NCI-H146 (cell line): ENCODE results near the gene APBA3.

ENCODE experiments used
- DNase-seq: peaks from one replicate; lab custom pipeline; 2025; lab: John Stamatoyannopoulos, UW

The APBA3 gene

GRCh38 chr19:3785938-3786824 lies 24.7 kb upstream of the APBA3 start, which contains the start of gene MATK:
MATK (minus strand) TSS chr19:3786381; CDS start chr19:3785135, 1,246 bp downstream.
- no peak for DNase-seq

GRCh38 chr19:3785451-3785937 lies 24.0 kb upstream of the APBA3 start:
- DNase-seq = peak; percentile 45

DNA sequence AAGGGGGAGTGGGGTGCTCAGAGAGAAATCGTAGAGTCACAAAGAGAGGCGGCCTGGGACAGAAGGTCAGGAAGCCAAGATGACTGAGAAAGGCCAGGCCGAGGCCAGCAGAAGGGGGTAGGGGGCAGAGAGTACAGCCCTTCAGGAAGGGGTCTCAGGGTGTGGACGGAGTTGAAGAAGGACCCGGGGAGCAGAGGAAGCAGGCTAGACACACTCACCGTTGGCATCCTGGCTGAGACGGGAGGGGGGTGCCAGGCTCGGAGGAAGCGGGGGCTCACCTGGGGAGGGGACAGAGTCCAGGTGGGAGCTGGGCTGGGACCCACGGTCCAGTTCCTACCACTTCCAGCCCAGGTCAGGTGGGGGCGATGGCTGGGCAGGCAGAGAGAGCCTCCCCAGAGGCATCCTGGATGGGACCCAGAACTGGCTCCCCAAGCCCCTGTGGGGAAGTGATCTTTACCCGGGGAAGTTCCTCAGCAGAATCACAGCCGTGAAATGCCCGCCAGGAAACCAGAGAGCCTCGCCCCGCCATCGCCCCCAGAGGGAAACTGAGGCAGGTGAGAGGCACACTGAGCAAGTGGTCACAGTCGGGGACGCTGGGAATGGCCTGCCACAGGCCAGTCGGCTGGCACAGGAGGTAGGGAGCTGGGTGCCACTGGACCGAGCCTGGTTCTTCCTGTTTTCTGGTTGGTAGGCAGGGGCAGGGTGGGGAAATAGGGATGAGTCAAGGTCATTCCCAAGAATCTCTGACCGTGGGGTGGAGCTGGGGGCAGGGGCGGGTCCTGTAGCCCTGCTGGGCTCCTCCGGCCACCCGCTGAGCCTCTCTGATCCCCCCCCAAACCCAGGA lies 23.3 kb upstream of the APBA3 start:
- DNase-seq = no peak

DNA sequence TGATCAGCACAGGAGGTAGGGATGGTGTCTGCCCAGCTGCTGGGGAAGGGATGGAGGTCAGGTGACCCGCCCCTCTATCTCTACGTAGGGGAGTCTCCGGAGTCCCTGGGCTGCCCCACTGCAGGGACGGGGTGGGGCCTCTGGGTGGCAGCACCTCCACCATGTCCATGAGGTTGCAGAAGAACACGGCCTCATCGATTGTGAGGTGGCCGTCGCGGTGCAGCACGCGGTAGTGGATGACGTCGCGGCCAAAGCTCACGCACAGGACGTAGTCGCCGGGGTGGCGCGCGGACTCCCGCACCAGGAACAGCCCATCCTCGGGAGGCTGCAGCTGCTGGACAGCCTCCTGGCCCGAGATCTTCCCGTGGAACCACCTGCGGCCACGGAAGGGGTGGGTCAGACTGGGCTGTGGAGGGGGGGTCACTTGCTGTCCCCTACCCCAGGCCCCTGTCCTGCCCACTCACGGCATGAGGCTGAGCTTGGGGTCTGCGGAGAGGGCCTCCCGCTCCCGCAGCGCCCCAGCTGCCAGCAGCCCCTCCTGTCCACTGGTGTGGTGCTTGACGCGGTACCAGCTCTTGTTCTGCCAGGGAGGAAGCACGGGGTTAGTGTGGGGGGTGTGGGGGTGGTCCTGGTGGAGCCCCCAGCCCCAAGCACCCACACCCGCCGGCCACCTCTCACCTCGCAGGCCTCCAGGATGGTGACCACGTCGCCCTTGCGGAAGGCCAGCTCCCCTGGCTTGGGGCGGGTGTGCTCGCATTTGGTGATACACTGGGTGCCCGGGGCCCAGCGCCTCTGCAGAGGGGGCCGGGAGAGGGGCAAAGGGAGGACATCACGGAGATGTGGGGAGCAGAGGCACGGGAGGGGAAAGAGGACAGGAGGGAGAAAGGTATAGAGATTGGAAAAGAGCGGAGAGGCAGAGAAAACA lies 22.4 kb upstream of the APBA3 start:
- no peak for DNase-seq

- DNase-seq = no peak
Measured at GRCh38 chr19:3782903-3783302, 21.4 kb upstream of the APBA3 start.

GRCh38 chr19:3782330-3782729 lies 20.8 kb upstream of the APBA3 start:
- no peak for DNase-seq

- DNase-seq = no peak
Measured at GRCh38 chr19:3781603-3782002, 20.1 kb upstream of the APBA3 start.

DNA sequence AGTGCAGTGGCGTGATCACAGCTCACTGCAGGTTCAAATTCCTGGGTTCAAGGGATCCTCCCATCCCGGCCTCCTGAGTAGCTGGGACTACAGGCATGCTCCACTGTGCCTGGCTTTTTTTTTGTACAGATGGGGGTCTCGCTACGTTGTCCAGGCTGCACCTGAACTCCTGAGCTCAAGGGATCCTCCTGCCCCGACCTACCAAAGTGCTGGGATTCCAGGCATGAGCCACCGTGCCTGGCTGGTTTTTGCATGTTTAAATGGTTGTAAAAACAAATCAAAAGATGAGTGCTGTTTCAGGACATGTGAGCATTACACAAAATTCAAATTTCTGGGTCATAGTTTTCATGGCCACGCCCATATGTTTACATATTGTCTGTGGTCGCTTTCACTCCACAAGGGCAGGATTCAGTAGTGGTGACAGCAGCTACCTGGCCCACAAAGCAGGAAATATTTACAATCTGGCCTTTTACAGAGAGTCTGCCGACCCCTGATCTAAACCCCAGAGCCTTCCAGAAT lies 19.4 kb upstream of the APBA3 start:
- DNase-seq = no peak

DNA sequence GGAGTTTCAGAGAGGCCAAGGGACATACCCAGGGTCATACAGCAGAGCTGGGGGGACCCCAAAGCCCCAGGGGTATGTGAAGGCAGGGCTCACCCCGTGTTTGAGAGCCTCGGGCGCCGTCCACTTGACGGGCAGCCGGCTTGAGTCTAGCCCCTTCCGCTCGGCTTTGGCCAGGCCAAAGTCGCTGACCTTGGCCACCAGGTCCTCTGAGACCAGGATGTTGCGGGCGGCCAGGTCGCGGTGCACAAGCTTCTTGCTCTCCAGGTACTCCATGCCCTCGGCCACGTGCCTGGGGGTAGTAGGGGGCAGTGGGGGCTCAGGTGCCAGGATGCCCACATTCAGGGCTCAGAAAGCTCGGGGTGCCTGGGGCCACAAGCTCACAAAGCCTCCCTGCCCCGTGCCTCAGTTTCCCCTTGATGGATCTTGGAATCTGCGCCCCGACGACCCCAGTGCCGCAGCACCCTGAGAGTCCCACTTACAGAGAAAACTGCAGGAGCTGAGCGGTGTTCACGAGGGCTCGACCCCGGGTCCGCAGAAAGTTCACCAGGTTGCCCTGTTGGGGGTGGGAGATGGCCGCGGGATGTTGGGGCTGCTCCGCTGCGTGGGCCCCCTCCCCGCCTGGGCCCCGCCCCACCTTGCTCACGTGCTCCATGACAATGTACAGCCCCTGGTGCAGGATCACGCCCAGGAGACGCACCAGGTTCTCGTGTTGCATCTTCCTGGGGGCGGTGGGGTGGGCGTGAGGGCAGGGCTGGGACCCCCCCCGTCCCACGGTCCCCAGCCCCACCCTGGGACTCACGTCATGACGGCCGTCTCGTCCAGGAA lies 17.6 kb upstream of the APBA3 start:
- peak; percentile 18 for DNase-seq

- DNase-seq = no peak
Measured at GRCh38 chr19:3778104-3778867, 16.8 kb upstream of the APBA3 start.

DNA sequence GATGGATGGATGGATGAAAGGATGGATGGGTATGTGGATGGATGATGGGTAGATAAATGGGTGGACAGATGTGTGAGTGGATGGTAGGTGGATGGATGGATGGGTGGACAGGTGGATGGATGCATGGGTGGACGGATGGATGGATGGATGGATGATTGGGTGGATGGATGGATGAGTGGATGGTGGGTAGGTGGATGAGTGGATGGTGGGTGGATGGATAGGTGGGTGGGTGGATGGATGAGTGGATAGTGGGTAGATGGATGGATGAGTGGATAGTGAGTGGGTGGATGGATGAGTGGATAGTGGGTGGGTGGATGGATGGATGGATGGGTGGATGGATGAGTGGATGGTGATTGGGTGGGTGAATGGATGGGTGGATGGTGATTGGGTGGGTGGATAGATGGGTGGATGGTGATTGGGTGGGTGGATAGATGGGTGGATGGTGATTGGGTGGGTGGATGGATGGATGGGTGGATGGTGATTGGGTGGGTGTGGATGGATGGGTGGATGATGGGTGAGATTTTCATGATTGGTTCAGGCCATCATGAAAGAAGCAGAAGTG lies 15.1 kb upstream of the APBA3 start:
- no peak for DNase-seq

- DNase-seq = no peak
Measured at GRCh38 chr19:3775831-3776230, 14.3 kb upstream of the APBA3 start.

DNA sequence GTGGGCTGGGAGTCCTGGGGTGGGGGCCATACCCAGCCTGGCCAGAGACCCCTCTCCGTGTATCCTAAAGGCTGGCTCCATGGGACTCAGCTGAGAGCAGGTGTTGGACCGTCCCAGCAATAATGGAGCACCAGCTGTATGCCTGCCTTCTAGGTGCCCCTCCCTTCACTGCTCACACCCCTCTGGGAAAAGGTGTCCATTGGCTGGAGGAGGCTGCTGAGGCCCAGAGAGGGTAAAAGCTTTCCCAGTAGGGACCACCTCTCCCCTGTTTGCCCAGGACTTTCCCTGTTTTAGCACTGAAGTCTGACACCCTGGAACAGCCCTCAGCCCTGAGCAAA lies 13.9 kb upstream of the APBA3 start:
- DNase-seq = no peak

DNA sequence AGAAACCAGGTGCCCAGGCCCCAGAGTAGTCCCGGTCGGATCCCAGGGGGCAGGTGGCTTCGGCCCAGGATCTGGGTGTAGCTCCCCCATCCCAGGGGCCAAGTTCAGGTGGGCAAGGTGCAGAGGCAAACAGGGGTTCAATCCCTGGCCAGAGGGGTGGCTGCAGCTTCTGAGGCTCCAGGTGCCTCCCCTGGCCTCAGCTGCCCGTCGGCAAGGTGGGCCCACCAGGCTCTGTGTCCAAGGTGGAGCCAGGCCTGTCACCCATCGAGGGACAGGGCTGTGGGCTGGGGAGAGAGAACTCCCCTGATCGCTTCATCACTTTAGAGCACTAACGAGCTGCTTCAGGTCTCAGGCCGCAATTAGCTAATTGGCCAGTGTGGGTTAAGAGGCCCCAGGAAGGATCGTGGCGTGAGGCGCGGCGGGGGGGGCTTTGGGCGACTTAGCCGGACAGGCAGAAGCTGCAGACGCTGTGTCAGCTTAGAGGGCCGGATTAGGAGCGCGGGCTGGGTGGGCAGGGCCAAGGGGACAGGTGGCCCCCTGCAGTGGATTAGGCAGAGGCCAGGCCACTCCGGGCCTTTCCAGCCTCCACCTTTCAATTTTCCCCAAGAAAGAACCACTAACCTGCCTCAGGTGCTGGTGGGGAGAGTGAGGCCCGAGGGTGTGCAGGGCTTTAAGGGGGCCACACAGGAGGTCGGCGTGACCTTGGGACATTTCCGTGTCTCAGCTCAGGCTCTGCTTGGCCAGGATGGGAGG lies 13.3 kb upstream of the APBA3 start:
- peak; percentile 34 for DNase-seq

- no peak for DNase-seq
Measured at GRCh38 chr19:3773814-3774515, 12.5 kb upstream of the APBA3 start.

- DNase-seq = no peak
Measured at GRCh38 chr19:3771906-3772455, 10.5 kb upstream of the APBA3 start, which contains the start of gene RAX2. RAX2 (minus strand) TSS chr19:3772228; CDS start chr19:3771742, 486 bp downstream.

DNA sequence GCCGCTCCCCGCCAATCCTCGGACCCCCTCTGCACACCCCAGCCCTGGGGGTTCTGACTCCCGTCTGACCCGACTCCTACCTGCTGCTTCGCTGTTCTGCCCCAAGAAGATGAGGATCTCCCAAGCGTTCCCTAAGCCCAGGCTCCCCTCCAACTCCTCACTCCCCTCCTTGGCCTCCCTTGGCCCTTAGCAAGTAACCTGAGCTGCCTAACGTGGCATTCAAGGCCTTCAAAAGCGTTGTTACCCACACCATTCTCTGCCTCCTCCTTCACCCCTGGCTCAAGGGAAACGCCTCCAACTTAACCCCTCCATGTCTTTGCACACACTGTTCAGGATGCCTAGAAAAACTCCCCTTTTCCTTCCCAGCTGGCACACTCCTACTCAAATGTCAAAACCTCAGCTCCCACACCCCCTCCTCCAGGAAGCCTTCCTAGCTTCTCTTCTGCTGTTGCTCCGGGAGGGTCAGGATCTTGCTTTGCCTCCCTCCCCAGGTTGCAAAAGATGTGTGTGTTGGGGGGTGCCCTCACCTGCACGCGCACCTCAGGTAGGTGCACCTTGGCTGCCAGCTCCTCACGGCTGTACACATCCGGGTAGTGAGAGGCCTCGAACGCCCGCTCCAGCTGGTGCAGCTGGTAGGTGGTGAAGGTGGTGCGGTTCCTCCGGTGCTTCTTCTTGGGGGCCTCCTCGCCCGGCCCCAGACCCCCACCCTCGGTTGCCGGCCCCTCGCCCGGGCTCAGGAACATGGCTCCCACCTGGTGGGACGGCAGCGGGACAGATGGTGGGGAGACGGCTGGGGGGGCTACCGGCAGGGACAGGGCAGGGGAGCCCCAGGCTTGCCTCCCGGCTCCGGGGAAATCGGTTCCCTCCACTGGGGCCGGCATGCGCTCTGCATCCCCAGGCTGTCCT lies 9.8 kb upstream of the APBA3 start:
- DNase-seq = no peak
